ENCODE data around the gene EPAS1. TPM values are rescaled to one million over a fixed set of nuclear protein-coding genes. Genes with fewer than 3 reads are reported as not detected.
A peak's percentile ranks its signal among the peaks of the same experiment; 100 is the strongest.

Gene EPAS1
- total and polyA plus RNA-seq, 2 of the 13 experiments (the other 11 are each of a cell fraction or from before 2014, with no cell fraction given), result 47.1 to 182 TPM

DNA sequence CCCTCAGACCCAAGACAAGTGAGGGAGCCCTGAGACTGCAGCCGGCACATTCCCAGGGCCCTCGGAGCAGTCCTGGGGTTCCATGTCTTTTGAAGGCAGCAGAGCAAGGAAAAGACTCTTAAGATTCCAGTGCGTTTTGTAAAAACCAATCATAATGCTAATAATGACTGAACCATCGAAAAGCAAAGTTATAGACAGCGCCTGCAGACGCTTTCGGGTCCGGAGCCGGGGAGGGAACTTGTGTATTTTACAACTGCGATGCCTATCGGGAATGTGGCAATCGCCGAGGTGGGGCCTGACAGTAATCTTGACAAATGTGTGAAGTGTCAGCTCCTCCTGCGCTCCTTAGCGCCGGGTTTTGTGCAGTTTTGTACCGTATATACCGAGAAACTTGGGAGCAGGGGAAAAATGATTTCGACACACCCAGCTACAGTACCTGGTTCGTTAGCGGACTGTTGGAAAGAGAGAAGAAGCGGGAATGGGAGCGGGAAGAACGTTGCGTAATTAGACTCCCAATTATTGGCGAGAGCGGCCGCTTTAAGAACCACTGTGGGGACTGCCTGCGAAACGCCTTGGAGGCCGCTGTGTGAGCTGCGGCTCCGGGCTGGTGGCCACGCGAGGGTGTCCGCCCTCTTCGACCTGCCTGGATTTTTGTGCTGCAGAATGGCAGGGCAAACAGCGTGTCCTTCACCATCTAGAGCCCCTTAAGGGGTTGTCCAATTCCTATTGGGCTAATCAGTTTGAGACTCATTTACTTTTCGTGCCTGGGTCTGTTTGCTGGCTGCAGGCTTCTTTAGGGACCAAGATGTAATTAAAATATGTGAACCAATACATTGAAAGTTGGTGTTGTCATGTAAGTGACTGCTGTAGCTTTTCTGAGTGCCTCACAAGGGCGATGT lies 2.4 kb downstream of the EPAS1 start (continued):
- TF ChIP-seq ZNF713 (CRISPR knock-in tag; IDR thresholded peaks at IDR 0.05), result no peak
- no peak for TF ChIP-seq BHLHE40 (IDR thresholded peaks at IDR 0.05; ENCODE audit: low read length)
- peak; percentile 42; the same call in 1 of the 2 replicates for TF ChIP-seq SAP130 (CRISPR knock-in tag; IDR thresholded peaks at IDR 0.05; ENCODE audit: low read depth)
- TF ChIP-seq, protein P1, sequence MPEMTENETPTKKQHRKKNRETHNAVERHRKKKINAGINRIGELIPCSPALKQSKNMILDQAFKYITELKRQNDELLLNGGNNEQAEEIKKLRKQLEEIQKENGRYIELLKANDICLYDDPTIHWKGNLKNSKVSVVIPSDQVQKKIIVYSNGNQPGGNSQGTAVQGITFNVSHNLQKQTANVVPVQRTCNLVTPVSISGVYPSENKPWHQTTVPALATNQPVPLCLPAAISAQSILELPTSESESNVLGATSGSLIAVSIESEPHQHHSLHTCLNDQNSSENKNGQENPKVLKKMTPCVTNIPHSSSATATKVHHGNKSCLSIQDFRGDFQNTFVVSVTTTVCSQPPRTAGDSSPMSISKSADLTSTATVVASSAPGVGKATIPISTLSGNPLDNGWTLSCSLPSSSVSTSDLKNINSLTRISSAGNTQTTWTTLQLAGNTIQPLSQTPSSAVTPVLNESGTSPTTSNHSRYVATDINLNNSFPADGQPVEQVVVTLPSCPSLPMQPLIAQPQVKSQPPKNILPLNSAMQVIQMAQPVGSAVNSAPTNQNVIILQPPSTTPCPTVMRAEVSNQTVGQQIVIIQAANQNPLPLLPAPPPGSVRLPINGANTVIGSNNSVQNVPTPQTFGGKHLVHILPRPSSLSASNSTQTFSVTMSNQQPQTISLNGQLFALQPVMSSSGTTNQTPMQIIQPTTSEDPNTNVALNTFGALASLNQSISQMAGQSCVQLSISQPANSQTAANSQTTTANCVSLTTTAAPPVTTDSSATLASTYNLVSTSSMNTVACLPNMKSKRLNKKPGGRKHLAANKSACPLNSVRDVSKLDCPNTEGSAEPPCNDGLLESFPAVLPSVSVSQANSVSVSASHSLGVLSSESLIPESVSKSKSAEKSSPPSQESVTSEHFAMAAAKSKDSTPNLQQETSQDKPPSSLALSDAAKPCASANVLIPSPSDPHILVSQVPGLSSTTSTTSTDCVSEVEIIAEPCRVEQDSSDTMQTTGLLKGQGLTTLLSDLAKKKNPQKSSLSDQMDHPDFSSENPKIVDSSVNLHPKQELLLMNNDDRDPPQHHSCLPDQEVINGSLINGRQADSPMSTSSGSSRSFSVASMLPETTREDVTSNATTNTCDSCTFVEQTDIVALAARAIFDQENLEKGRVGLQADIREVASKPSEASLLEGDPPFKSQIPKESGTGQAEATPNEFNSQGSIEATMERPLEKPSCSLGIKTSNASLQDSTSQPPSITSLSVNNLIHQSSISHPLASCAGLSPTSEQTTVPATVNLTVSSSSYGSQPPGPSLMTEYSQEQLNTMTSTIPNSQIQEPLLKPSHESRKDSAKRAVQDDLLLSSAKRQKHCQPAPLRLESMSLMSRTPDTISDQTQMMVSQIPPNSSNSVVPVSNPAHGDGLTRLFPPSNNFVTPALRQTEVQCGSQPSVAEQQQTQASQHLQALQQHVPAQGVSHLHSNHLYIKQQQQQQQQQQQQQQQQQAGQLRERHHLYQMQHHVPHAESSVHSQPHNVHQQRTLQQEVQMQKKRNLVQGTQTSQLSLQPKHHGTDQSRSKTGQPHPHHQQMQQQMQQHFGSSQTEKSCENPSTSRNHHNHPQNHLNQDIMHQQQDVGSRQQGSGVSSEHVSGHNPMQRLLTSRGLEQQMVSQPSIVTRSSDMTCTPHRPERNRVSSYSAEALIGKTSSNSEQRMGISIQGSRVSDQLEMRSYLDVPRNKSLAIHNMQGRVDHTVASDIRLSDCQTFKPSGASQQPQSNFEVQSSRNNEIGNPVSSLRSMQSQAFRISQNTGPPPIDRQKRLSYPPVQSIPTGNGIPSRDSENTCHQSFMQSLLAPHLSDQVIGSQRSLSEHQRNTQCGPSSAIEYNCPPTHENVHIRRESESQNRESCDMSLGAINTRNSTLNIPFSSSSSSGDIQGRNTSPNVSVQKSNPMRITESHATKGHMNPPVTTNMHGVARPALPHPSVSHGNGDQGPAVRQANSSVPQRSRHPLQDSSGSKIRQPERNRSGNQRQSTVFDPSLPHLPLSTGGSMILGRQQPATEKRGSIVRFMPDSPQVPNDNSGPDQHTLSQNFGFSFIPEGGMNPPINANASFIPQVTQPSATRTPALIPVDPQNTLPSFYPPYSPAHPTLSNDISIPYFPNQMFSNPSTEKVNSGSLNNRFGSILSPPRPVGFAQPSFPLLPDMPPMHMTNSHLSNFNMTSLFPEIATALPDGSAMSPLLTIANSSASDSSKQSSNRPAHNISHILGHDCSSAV (CRISPR knock-in tag; IDR thresholded peaks at IDR 0.05; ENCODE audit: borderline replicate concordance), result no peak
- TF ChIP-seq ZNF354B (CRISPR knock-in tag; IDR thresholded peaks at IDR 0.05), result no peak
- no peak for TF ChIP-seq ZMAT3 (CRISPR knock-in tag; conservative IDR thresholded peaks at IDR 0.05)
- no peak for TF ChIP-seq MLLT10 (CRISPR knock-in tag; IDR thresholded peaks at IDR 0.05)
- TF ChIP-seq ZNF326 (CRISPR knock-in tag; IDR thresholded peaks at IDR 0.05; ENCODE audit: borderline replicate concordance), result no peak
- no peak for TF ChIP-seq TBX3 (IDR thresholded peaks at IDR 0.05; ENCODE audit: borderline replicate concordance)
- TF ChIP-seq, protein P2, sequence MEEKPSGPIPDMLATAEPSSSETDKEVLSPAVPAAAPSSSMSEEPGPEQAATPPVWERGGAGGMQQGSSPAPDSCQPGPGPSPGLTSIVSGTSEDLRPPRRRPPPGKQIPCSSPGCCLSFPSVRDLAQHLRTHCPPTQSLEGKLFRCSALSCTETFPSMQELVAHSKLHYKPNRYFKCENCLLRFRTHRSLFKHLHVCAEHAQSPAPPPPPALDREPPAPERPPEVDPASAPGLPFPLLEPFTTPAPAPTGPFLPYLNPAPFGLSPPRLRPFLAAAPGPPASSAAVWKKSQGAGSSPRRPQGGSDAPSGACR (CRISPR knock-in tag; IDR thresholded peaks at IDR 0.05), result 0 out of 2 replicates have a peak, but pooled peaks have one; percentile 39
- no peak for TF ChIP-seq YY1 (IDR thresholded peaks at IDR 0.05; ENCODE audit: insufficient read depth, insufficient replicate concordance, low read depth, low read length)
- TF ChIP-seq, protein P3, sequence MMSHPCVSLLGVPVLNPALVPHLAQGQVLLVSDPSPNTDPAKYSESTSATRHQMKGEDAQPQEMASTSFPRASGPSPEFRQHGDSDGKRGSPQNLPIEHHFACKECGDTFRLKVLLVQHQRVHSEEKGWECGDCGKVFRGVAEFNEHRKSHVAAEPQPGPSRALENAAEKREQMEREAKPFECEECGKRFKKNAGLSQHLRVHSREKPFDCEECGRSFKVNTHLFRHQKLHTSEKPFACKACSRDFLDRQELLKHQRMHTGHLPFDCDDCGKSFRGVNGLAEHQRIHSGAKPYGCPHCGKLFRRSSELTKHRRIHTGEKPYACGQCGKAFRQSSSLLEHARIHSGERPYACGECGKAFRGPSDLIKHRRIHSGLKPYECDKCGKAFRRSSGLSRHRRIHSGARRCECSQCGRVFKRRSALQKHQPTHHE (CRISPR knock-in tag; IDR thresholded peaks at IDR 0.05; ENCODE audit: borderline replicate concordance), result no peak
- TF ChIP-seq FOSL1 (CRISPR knock-in tag; IDR thresholded peaks at IDR 0.05; ENCODE audit: borderline replicate concordance), result no peak
- TF ChIP-seq, protein P4, sequence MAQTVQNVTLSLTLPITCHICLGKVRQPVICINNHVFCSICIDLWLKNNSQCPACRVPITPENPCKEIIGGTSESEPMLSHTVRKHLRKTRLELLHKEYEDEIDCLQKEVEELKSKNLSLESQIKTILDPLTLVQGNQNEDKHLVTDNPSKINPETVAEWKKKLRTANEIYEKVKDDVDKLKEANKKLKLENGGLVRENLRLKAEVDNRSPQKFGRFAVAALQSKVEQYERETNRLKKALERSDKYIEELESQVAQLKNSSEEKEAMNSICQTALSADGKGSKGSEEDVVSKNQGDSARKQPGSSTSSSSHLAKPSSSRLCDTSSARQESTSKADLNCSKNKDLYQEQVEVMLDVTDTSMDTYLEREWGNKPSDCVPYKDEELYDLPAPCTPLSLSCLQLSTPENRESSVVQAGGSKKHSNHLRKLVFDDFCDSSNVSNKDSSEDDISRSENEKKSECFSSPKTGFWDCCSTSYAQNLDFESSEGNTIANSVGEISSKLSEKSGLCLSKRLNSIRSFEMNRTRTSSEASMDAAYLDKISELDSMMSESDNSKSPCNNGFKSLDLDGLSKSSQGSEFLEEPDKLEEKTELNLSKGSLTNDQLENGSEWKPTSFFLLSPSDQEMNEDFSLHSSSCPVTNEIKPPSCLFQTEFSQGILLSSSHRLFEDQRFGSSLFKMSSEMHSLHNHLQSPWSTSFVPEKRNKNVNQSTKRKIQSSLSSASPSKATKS (CRISPR knock-in tag; IDR thresholded peaks at IDR 0.05), result no peak
